HG02610 (cell line): ENCODE results near the gene ADGRG7.
"Not testable (repeated sequence)": the region's sequence is repeated elsewhere in the genome, so short reads cannot be mapped to it uniquely, and the experiment has no call there.

Experiments
- ATAC-seq: cut with Tn5 transposase; IDR thresholded peaks from one replicate; pipeline ENCODE4 v1.9.1; 2021; ENCODE audit warnings: mild to moderate bottlenecking, moderate library complexity; ENCODE audit not compliant: unreplicated experiment

Gene ADGRG7

GRCh38 chr3:100641471-100642032, 32.2 kb downstream of the ADGRG7 start:
- ATAC-seq, result peak; percentile 75

GRCh38 chr3:100645913-100646312, 36.5 kb downstream of the ADGRG7 start:
- no peak for ATAC-seq

- no peak for ATAC-seq
Observed at GRCh38 chr3:100647171-100647570, 37.8 kb downstream of the ADGRG7 start.

- ATAC-seq, result no peak
Observed at GRCh38 chr3:100647657-100648056, 38.3 kb downstream of the ADGRG7 start.

- ATAC-seq, result peak; percentile 90
Observed at GRCh38 chr3:100650651-100651619, 41.5 kb downstream of the ADGRG7 start.

- no peak for ATAC-seq
Observed at GRCh38 chr3:100653604-100654294, 44.3 kb downstream of the ADGRG7 start.

GRCh38 chr3:100656945-100657344, 47.5 kb downstream of the ADGRG7 start:
- ATAC-seq, result no peak

GRCh38 chr3:100661294-100661693, 51.9 kb downstream of the ADGRG7 start:
- ATAC-seq, result not testable (repeated sequence)

GRCh38 chr3:100662113-100662823, 52.9 kb downstream of the ADGRG7 start:
- no peak for ATAC-seq

- ATAC-seq, result no peak
Observed at GRCh38 chr3:100665230-100665629, 55.8 kb downstream of the ADGRG7 start.

- ATAC-seq, result not testable (repeated sequence)
Observed at GRCh38 chr3:100666699-100667098, 57.3 kb downstream of the ADGRG7 start.

- ATAC-seq, result not testable (repeated sequence)
Observed at GRCh38 chr3:100667316-100667715, 57.9 kb downstream of the ADGRG7 start.

GRCh38 chr3:100670995-100671394, 61.6 kb downstream of the ADGRG7 start:
- not testable (repeated sequence) for ATAC-seq

GRCh38 chr3:100681496-100681895, 72.1 kb downstream of the ADGRG7 start:
- no peak for ATAC-seq

- ATAC-seq, result no peak
Observed at GRCh38 chr3:100682056-100682853, 72.9 kb downstream of the ADGRG7 start.

GRCh38 chr3:100682854-100683760, 73.7 kb downstream of the ADGRG7 start:
- no peak for ATAC-seq

- ATAC-seq, result no peak
Observed at GRCh38 chr3:100693225-100693624, 83.8 kb downstream of the ADGRG7 start.

- no peak for ATAC-seq
Observed at GRCh38 chr3:100695696-100696095, 86.3 kb downstream of the ADGRG7 start.

GRCh38 chr3:100696161-100696560, 86.8 kb downstream of the ADGRG7 start:
- ATAC-seq, result no peak
